OCI-LY7 (cell line): ENCODE data around the gene ILDR2. TPM values are rescaled to one million over a fixed set of nuclear protein-coding genes. Genes with fewer than 3 reads are reported as not detected.

ENCODE experiments used
- BruUV-seq: library from RNA; stranded (reverse); fragments of 400-500 nt; replicated peaks from 2 replicates; lab custom pipeline; 2021; lab: Mats Ljungman, UMichigan
- CTCF ChIA-PET: fragments of 300-600 bp; sonication (Branson Sonifier 250); formaldehyde crosslinking; loops from one replicate; lab custom pipeline; 2022; ENCODE audit warnings: antibody characterized with exemption; ENCODE audit not compliant: unreplicated experiment; lab: Charles Lee
- POLR2A ChIA-PET: fragments of 300-600 bp; sonication (Branson Sonifier 250); formaldehyde crosslinking; loops from one replicate; lab custom pipeline; 2022; ENCODE audit warnings: antibody characterized with exemption; lab: Charles Lee
- DNase-seq: peaks from one replicate; pipeline ENCODE4 v3.0.0-alpha.2; 2015; ENCODE audit warnings: low spot score
- H2AFZ ChIP-seq: fragments of 200-600 bp; sonication (generic), shearing (Covaris generic); 2 replicates; pipeline ENCODE4 v1.6.1; 2014; ENCODE audit warnings: mild to moderate bottlenecking, antibody characterized with exemption, low read length, moderate library complexity
- H3K27ac ChIP-seq: fragments of 200-600 bp; sonication (generic); 2 replicates; pipeline ENCODE4 v1.5.1; 2014; ENCODE audit warnings: mixed run types, low read depth, mild to moderate bottlenecking, moderate library complexity, low read length, inconsistent platforms; ENCODE audit not compliant: poor library complexity, severe bottlenecking
- H3K36me3 ChIP-seq: fragments of 200-600 bp; sonication (generic); 2 replicates; pipeline ENCODE4 v1.6.1; 2014; ENCODE audit warnings: mild to moderate bottlenecking, antibody characterized with exemption, low read length, moderate library complexity, mixed read lengths; ENCODE audit not compliant: insufficient read depth
- H3K4me1 ChIP-seq: fragments of 200-600 bp; sonication (generic); 2 replicates; pipeline ENCODE4 v1.5.1; 2014; ENCODE audit warnings: mild to moderate bottlenecking, low read length; ENCODE audit not compliant: insufficient read depth, poor library complexity, severe bottlenecking
- H3K4me2 ChIP-seq: fragments of 200-600 bp; sonication (generic); 2 replicates; pipeline ENCODE4 v1.6.1; 2014; ENCODE audit warnings: mild to moderate bottlenecking, low read length
- H3K4me3 ChIP-seq: fragments of 200-600 bp; sonication (generic); 2 replicates; pipeline ENCODE4 v1.5.1; 2014; ENCODE audit warnings: mild to moderate bottlenecking, low read depth, low read length; ENCODE audit not compliant: poor library complexity, severe bottlenecking
- H3K79me2 ChIP-seq: fragments of 200-600 bp; sonication (generic); 2 replicates; pipeline ENCODE4 v1.6.1; 2016; ENCODE audit warnings: low read depth, mild to moderate bottlenecking, low read length, moderate library complexity, mixed read lengths; ENCODE audit not compliant: insufficient read depth
- H3K9me2 ChIP-seq: fragments of 200-600 bp; sonication (generic); 2 replicates; pipeline ENCODE4 v1.6.1; 2016; ENCODE audit warnings: mild to moderate bottlenecking, low read length, mixed read lengths; ENCODE audit not compliant: insufficient read depth
- H3K9me3 ChIP-seq: fragments of 200-600 bp; sonication (generic); 2 replicates; pipeline ENCODE4 v1.6.1; 2014; ENCODE audit warnings: mild to moderate bottlenecking, mixed run types, low read length, mixed read lengths
- H4K20me1 ChIP-seq: fragments of 200-600 bp; sonication (generic); 2 replicates; pipeline ENCODE4 v1.6.1; 2014; ENCODE audit warnings: mild to moderate bottlenecking, antibody characterized with exemption, low read length, moderate library complexity, mixed read lengths; ENCODE audit not compliant: insufficient read depth
- EZH2phosphoT487 ChIP-seq: fragments of 200-600 bp; sonication (generic); IDR thresholded peaks from 2 replicates; pipeline ENCODE4 v1.6.1; 2018; ENCODE audit warnings: low read depth, borderline replicate concordance, mild to moderate bottlenecking, mixed run types, antibody characterized with exemption, low read length, moderate library complexity, mixed read lengths
- intact Hi-C: fragments of 100-400 bp; cut with micrococcal nuclease; formaldehyde crosslinking; loops from one replicate; pipeline ENCODE4 v1.10.0; 2022; ENCODE audit not compliant: unreplicated experiment
- total RNA-seq, 2 experiments: library from RNA; depleted of rRNA in 1 of 2; stranded (reverse); fragments of >200 nt in 1 of 2; shearing (Covaris generic) in 1 of 2; gene quantifications; 2 replicates each; pipeline ENCODE4 v1.2.3, GENCODE V29; 2014 to 2022
- TF ChIP-seq, protein P1 (sequence below): fragments of 200-600 bp; sonication (generic); conservative IDR thresholded peaks from 2 replicates; pipeline ENCODE4 v1.5.1; 2014; ENCODE audit warnings: mild to moderate bottlenecking, antibody characterized with exemption, low read length, moderate library complexity, mixed read lengths

The ILDR2 gene
- total RNA-seq, 2 experiments from 2014 or later, result 3.2 to 5.3 TPM

DNA sequence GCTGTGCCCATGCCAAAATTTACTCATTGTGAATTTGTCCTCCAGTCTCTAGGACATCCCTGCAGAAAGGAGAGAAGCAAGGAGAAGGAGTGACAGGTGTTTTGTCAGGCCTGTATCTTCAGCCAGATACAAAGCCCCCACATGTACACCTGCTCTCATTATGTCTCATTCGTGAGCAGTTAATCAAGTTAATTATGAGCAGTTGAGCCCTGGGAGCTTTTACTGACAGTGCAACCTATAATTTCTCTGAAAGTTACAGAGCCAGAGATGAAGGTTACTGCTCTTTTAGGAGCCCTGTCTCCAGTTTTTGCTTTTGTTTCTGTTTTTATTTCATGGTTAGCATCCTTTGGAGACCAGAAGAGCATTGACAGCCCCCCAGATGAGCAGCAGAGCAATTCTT, 5.0 kb upstream of the ILDR2 start:
- H3K36me3 ChIP-seq, result no peaks in the 10 kb centered on the region
- no peaks in the 10 kb centered on the region for H3K9me2 ChIP-seq
- CTCF ChIA-PET, result no interaction called here
- no peaks in the 10 kb centered on the region for H3K9me3 ChIP-seq
- POLR2A ChIA-PET, result interaction anchor here (0.6 to 1.1 kb wide), 2 partner anchors 12 to 19 kb away, joined by 3 to 4 read pairs; no protein-coding TSS in a partner anchor
- no peak overlapping the region for H2AFZ ChIP-seq
- H3K4me2 ChIP-seq, result no peak overlapping the region
- no peaks in the 10 kb centered on the region for H4K20me1 ChIP-seq
- intact Hi-C loops, result no loop called here
- H3K79me2 ChIP-seq, result no peaks in the 10 kb centered on the region
- H3K4me1 ChIP-seq, result peaks cover 9% of the 10 kb centered on the region
- TF ChIP-seq, protein P1, sequence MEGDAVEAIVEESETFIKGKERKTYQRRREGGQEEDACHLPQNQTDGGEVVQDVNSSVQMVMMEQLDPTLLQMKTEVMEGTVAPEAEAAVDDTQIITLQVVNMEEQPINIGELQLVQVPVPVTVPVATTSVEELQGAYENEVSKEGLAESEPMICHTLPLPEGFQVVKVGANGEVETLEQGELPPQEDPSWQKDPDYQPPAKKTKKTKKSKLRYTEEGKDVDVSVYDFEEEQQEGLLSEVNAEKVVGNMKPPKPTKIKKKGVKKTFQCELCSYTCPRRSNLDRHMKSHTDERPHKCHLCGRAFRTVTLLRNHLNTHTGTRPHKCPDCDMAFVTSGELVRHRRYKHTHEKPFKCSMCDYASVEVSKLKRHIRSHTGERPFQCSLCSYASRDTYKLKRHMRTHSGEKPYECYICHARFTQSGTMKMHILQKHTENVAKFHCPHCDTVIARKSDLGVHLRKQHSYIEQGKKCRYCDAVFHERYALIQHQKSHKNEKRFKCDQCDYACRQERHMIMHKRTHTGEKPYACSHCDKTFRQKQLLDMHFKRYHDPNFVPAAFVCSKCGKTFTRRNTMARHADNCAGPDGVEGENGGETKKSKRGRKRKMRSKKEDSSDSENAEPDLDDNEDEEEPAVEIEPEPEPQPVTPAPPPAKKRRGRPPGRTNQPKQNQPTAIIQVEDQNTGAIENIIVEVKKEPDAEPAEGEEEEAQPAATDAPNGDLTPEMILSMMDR, result no peak
- TF ChIP-seq EZH2phosphoT487, result no peak
- no peak overlapping the region for H3K4me3 ChIP-seq
- no TSS peak for BruUV-seq
- no peak for DNase-seq
- no peak overlapping the region for H3K27ac ChIP-seq

DNA sequence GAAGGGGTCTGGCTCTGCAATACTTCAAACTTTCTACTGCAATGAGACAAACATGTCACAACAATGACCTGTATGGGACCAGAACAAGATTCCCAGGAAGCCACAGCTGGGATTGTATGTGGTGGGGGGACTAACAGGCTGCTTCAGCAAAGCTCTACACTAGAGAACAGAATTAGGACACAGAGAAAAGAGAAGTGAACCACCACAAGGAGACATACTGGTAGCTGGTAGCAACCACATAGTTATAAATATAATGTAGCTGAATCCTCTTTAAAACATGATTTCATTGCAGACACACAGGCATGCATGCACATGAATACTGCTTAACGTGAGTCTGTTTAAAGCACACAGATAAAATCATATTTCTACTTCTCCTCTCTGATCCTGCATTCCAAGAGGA, 3.5 kb upstream of the ILDR2 start:
- Histone ChIP-seq H3K9me3 (no peaks in the 10 kb centered on the region), H3K36me3 (no peaks in the 10 kb centered on the region), H3K79me2 (no peaks in the 10 kb centered on the region), H2AFZ (no peak overlapping the region), H3K9me2 (no peaks in the 10 kb centered on the region), H3K4me1 (peaks cover 18% of the 10 kb centered on the region), H3K4me2 (no peak overlapping the region), H3K27ac (no peak overlapping the region), H3K4me3 (no peak overlapping the region), H4K20me1 (no peaks in the 10 kb centered on the region)
- no peak for TF ChIP-seq EZH2phosphoT487
- TF ChIP-seq, protein P1, result no peak
- intact Hi-C loops, result loop anchor here (5.0 kb wide), 1 partner anchor 78 kb away; no protein-coding TSS in a partner anchor
- CTCF ChIA-PET, result interaction anchor here (1.1 kb wide), 1 partner anchor 73 kb away, joined by 3 read pairs; no protein-coding TSS in a partner anchor
- no TSS peak for BruUV-seq
- POLR2A ChIA-PET, result no interaction called here
- DNase-seq, result no peak

DNA sequence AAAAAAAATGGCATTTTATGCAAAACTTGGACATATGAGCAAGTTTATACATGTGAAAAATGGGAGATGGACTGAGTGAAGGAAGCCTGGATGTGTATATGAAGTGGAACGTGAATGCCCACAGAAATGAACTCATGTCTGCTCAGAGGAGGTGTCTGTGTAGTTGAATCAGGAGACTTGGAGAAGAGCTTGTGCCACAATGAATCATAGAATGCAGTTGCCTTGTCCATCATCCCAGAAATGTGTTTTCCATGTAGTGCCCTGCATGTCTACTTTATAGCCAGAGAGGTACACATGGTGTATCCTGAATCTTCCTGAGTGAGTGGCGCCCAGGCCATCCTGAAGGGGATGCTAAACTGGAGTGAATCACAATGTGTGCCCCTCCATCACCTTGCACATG, 2.6 kb upstream of the ILDR2 start:
- CTCF ChIA-PET, result no interaction called here

More for the DNA sequence above, 2.6 kb upstream of the ILDR2 start:
- Histone ChIP-seq H3K79me2 (no peaks in the 10 kb centered on the region), H3K4me2 (no peak overlapping the region), H3K4me3 (no peak overlapping the region), H3K9me2 (no peaks in the 10 kb centered on the region), H4K20me1 (no peaks in the 10 kb centered on the region), H3K27ac (no peak overlapping the region), H2AFZ (no peak overlapping the region), H3K4me1 (peaks cover 18% of the 10 kb centered on the region), H3K9me3 (no peaks in the 10 kb centered on the region), H3K36me3 (no peaks in the 10 kb centered on the region)
- TF ChIP-seq, protein P1, result no peak
- no peak for TF ChIP-seq EZH2phosphoT487
- no TSS peak for BruUV-seq
- POLR2A ChIA-PET, result no interaction called here
- intact Hi-C loops, result loop anchor here (5.0 kb wide), 1 partner anchor 79 kb away; no protein-coding TSS in a partner anchor
- DNase-seq, result no peak
